ENCODE data around the gene DYNC1H1.
A peak's percentile ranks its signal among the peaks of the same experiment; 100 is the strongest.
"Not testable (repeated sequence)": the region's sequence is repeated elsewhere in the genome, so short reads cannot be mapped to it uniquely, and the experiment has no call there.

Gene DYNC1H1

GRCh38 chr14:102077382-102077709 is 113.0 kb downstream of the DYNC1H1 start:
- intact Hi-C loops (cut with micrococcal nuclease) = no loop called here
- Mint-ChIP-seq H3K36me3 (ENCODE audit: low read depth) (peaks cover 51% of the 10 kb centered on the region), H3K4me3 (no peak overlapping the region), H3K9me3 (no peaks in the 10 kb centered on the region), H3K27me3 (no peaks in the 10 kb centered on the region), H3K4me1 (ENCODE audit: low read depth) (peaks cover 38% of the 10 kb centered on the region), H3K27ac (peak overlapping the region; percentile 78)

- H3K36me3 Mint-ChIP-seq (ENCODE audit: low read depth) = peaks cover 62% of the 10 kb centered on the region
- peak overlapping the region; percentile 68 for H3K27ac Mint-ChIP-seq
- peaks cover 45% of the 10 kb centered on the region for H3K4me1 Mint-ChIP-seq (ENCODE audit: low read depth)
- intact Hi-C loops (cut with micrococcal nuclease); H3K9me3 Mint-ChIP-seq; H3K4me3 Mint-ChIP-seq; H3K27me3 Mint-ChIP-seq: not testable (repeated sequence)
These were observed 114.0 kb downstream of the DYNC1H1 start for GRCh38 chr14:102078361-102078791.

- H3K9me3 Mint-ChIP-seq = no peaks in the 10 kb centered on the region
These were observed 114.7 kb downstream of the DYNC1H1 start for GRCh38 chr14:102078831-102079699.

GRCh38 chr14:102079700-102079979 is 115.3 kb downstream of the DYNC1H1 start:
- H3K9me3 Mint-ChIP-seq = no peaks in the 10 kb centered on the region
- H3K4me3 Mint-ChIP-seq = no peak overlapping the region
- H3K36me3 Mint-ChIP-seq (ENCODE audit: low read depth) = peaks cover 68% of the 10 kb centered on the region
- no peaks in the 10 kb centered on the region for H3K27me3 Mint-ChIP-seq
- intact Hi-C loops (cut with micrococcal nuclease) = no loop called here
- H3K27ac Mint-ChIP-seq = no peak overlapping the region
- H3K4me1 Mint-ChIP-seq (ENCODE audit: low read depth) = peaks cover 58% of the 10 kb centered on the region

More at GRCh38 chr14:102078831-102079699, 114.7 kb downstream of the DYNC1H1 start:
- Mint-ChIP-seq H3K36me3 (ENCODE audit: low read depth) (peaks cover 68% of the 10 kb centered on the region), H3K4me3 (no peak overlapping the region), H3K4me1 (ENCODE audit: low read depth) (peaks cover 52% of the 10 kb centered on the region), H3K27me3 (no peaks in the 10 kb centered on the region), H3K27ac (peak overlapping the region; percentile 68)
- intact Hi-C loops (cut with micrococcal nuclease) = no loop called here

GRCh38 chr14:102080183-102081080 is 116.1 kb downstream of the DYNC1H1 start:
- Mint-ChIP-seq H3K4me3 (no peak overlapping the region), H3K9me3 (no peaks in the 10 kb centered on the region), H3K27me3 (no peaks in the 10 kb centered on the region), H3K27ac (no peak overlapping the region), H3K4me1 (ENCODE audit: low read depth) (peaks cover 62% of the 10 kb centered on the region), H3K36me3 (ENCODE audit: low read depth) (peaks cover 76% of the 10 kb centered on the region)
- intact Hi-C loops (cut with micrococcal nuclease) = no loop called here

- Mint-ChIP-seq H3K9me3 (no peaks in the 10 kb centered on the region), H3K36me3 (ENCODE audit: low read depth) (peaks cover 86% of the 10 kb centered on the region), H3K27ac (no peak overlapping the region), H3K4me3 (no peak overlapping the region), H3K27me3 (no peaks in the 10 kb centered on the region), H3K4me1 (ENCODE audit: low read depth) (peaks cover 62% of the 10 kb centered on the region)
- intact Hi-C loops (cut with micrococcal nuclease) = no loop called here
These were observed 117.1 kb downstream of the DYNC1H1 start for GRCh38 chr14:102081231-102082080.

GRCh38 chr14:102084522-102084921 is 120.1 kb downstream of the DYNC1H1 start:
- Mint-ChIP-seq H3K4me3 (peak overlapping the region; percentile 82), H3K4me1 (ENCODE audit: low read depth) (peaks cover 58% of the 10 kb centered on the region), H3K27ac (peak overlapping the region; percentile 2), H3K36me3 (ENCODE audit: low read depth) (peaks cover 76% of the 10 kb centered on the region)
- H3K9me3 Mint-ChIP-seq; intact Hi-C loops (cut with micrococcal nuclease); H3K27me3 Mint-ChIP-seq: not testable (repeated sequence)

GRCh38 chr14:102084931-102085330 is 120.6 kb downstream of the DYNC1H1 start:
- intact Hi-C loops (cut with micrococcal nuclease) = loop anchor here (5.0 kb wide), 1 partner anchor 138 kb away; no protein-coding TSS in a partner anchor
- Mint-ChIP-seq H3K27ac (peak overlapping the region; percentile 2), H3K9me3 (no peaks in the 10 kb centered on the region), H3K4me3 (peak overlapping the region; percentile 82), H3K27me3 (no peaks in the 10 kb centered on the region), H3K4me1 (ENCODE audit: low read depth) (peaks cover 62% of the 10 kb centered on the region), H3K36me3 (ENCODE audit: low read depth) (peaks cover 72% of the 10 kb centered on the region)

GRCh38 chr14:102085488-102085887 is 121.1 kb downstream of the DYNC1H1 start:
- intact Hi-C loops (cut with micrococcal nuclease) = loop anchor here (5.0 kb wide), 1 partner anchor 138 kb away; no protein-coding TSS in a partner anchor
- Mint-ChIP-seq H3K27ac (no peak overlapping the region), H3K27me3 (no peaks in the 10 kb centered on the region), H3K4me3 (peak overlapping the region; percentile 82), H3K4me1 (ENCODE audit: low read depth) (peaks cover 66% of the 10 kb centered on the region), H3K9me3 (no peaks in the 10 kb centered on the region), H3K36me3 (ENCODE audit: low read depth) (peaks cover 66% of the 10 kb centered on the region)

- Mint-ChIP-seq H3K4me1 (ENCODE audit: low read depth) (peaks cover 60% of the 10 kb centered on the region), H3K27ac (peak overlapping the region; percentile 98), H3K4me3 (peak overlapping the region; percentile 82), H3K27me3 (peaks cover 2% of the 10 kb centered on the region), H3K36me3 (ENCODE audit: low read depth) (peaks cover 60% of the 10 kb centered on the region), H3K9me3 (no peaks in the 10 kb centered on the region)
- intact Hi-C loops (cut with micrococcal nuclease) = loop anchor here (2.0 to 5.0 kb wide), 2 partner anchors 139 to 231 kb away; no protein-coding TSS in a partner anchor
These were observed 121.8 kb downstream of the DYNC1H1 start for GRCh38 chr14:102085948-102086708.

- Mint-ChIP-seq H3K9me3 (no peaks in the 10 kb centered on the region), H3K27me3 (peaks cover 2% of the 10 kb centered on the region), H3K36me3 (ENCODE audit: low read depth) (peaks cover 55% of the 10 kb centered on the region), H3K27ac (peak overlapping the region; percentile 98), H3K4me3 (peak overlapping the region; percentile 85), H3K4me1 (ENCODE audit: low read depth) (peaks cover 58% of the 10 kb centered on the region)
- intact Hi-C loops (cut with micrococcal nuclease) = loop anchor here (2.0 to 5.0 kb wide), 2 partner anchors 139 to 230 kb away; no protein-coding TSS in a partner anchor
These were observed 122.3 kb downstream of the DYNC1H1 start for GRCh38 chr14:102086709-102086971.

- Mint-ChIP-seq H3K27me3 (peaks cover 2% of the 10 kb centered on the region), H3K27ac (peak within 1 kb of the TSS; percentile 98), H3K4me3 (peak within 1 kb of the TSS; percentile 85), H3K4me1 (ENCODE audit: low read depth) (peaks cover 53% of the 10 kb centered on the region), H3K36me3 (ENCODE audit: low read depth) (peaks cover 49% of the 10 kb centered on the region), H3K9me3 (no peaks in the 10 kb centered on the region)
- intact Hi-C loops (cut with micrococcal nuclease) = loop anchor here (2.0 to 5.0 kb wide), 2 partner anchors 140 to 230 kb away; no protein-coding TSS in a partner anchor
These were observed 122.8 kb downstream of the DYNC1H1 start, which contains the start of gene HSP90AA1 for GRCh38 chr14:102086972-102087761. Gene HSP90AA1, minus strand, starts transcription at chr14:102087044. Its CDS starts 666 bp downstream, at chr14:102086378.

All from dendritic cell treated with granulocyte-macrophage colony-stimulating factor and Interleukin-4, amounts not matched to agents 40 ng/mL and 50 ng/mL, for 4 days (primary cell).